K562 (cell line): ENCODE results near the gene CHST15. TPM values are rescaled to one million over a fixed set of nuclear protein-coding genes. Genes with fewer than 3 reads are reported as not detected.

Experiments used
- ATAC-seq: fragments of 200-7000 bp; cut with Tn5 transposase; 3 replicates; pipeline ENCODE4 v1.9.1; 2020; ENCODE audit warnings: moderate library complexity
- BruUV-seq: library from RNA; stranded (reverse); fragments of 400-500 nt; replicated peaks from 2 replicates; lab custom pipeline; 2021; lab: Mats Ljungman, UMichigan
- CTCF ChIA-PET: fragments of 300-600 bp; formaldehyde crosslinking; extraction: SDS; loops from one replicate; lab custom pipeline; 2021; ENCODE audit warnings: low intra/inter-chr PET ratio; lab: Yijun Ruan, JAX
- POLR2A ChIA-PET: fragments of 300-600, 350-650 bp; sonication (Branson Sonifier 250); formaldehyde crosslinking; extraction: SDS; loops from one replicate; lab custom pipeline; 2021; ENCODE audit warnings: antibody characterized with exemption, inconsistent platforms; lab: Yijun Ruan, JAX
- DNase-seq, 4 experiments: peaks; one replicate each; pipeline versions ENCODE4 v3.0.0 to v3.0.0-alpha.2; 2011 to 2018; ENCODE audit warnings: low spot score in 3 of 4, mixed read lengths in 3 of 4; ENCODE audit errors: extremely low read depth in 1 of 4
- FAIRE-seq: peaks from 2 replicates; lab custom pipeline; 2011; peaks lifted over from hg19 to GRCh38; lab: Jason Lieb, UNC
- H2AFZ ChIP-seq: 2 replicates; pipeline ENCODE4 v1.6.0; 2011; ENCODE audit warnings: low read depth, low read length, control low read depth, inconsistent platforms
- H3K27ac ChIP-seq: fragments of 200-600 bp; 3 replicates; pipeline ENCODE4 v1.8.0; 2011; ENCODE audit warnings: low read depth, mild to moderate bottlenecking, control low read depth, inconsistent platforms, low read length, moderate library complexity, mixed read lengths; ENCODE audit errors: extremely low read depth
- H3K27me3 ChIP-seq, 2 experiments: fragments of 300-600 bp in 1 of 2; 2 replicates in 1 of 2; 3 replicates in 1 of 2; pipeline versions ENCODE4 v1.6.0 to v1.8.0; 2011; ENCODE audit warnings: inconsistent platforms in 2 of 2, low read length in 2 of 2, mild to moderate bottlenecking in 1 of 2, mixed read lengths in 1 of 2, moderate library complexity in 1 of 2; ENCODE audit not compliant: control insufficient read depth in 2 of 2, insufficient read depth in 2 of 2
- H3K36me3 ChIP-seq: fragments of 300-600 bp; 3 replicates; pipeline ENCODE4 v1.8.0; 2011; ENCODE audit warnings: mild to moderate bottlenecking, low read length, inconsistent platforms; ENCODE audit not compliant: control insufficient read depth, insufficient read depth
- H3K4me1 ChIP-seq, 2 experiments: fragments of 200-600 bp in 1 of 2; replicated peaks in 1 of 2; 2 replicates in 1 of 2; 3 replicates in 1 of 2; pipeline versions ENCODE4 v1.5.1 to v1.8.0; 2011; ENCODE audit warnings: inconsistent platforms in 2 of 2, low read length in 2 of 2, mild to moderate bottlenecking in 1 of 2, mixed read lengths in 1 of 2, moderate library complexity in 1 of 2; ENCODE audit not compliant: control insufficient read depth in 2 of 2, insufficient read depth in 2 of 2
- H3K4me2 ChIP-seq: 2 replicates; pipeline ENCODE4 v1.6.1; 2011; ENCODE audit warnings: low read length, control low read depth, inconsistent platforms, mixed read lengths; ENCODE audit not compliant: insufficient read depth
- H3K4me3 ChIP-seq: fragments of 200-600 bp; sonication (generic), shearing (Covaris generic); 2 replicates; pipeline ENCODE4 v1.5.1; 2016; ENCODE audit warnings: control low read depth, inconsistent platforms
- H3K79me2 ChIP-seq: fragments of 200-600 bp; 3 replicates; pipeline ENCODE4 v1.8.0; 2011; ENCODE audit warnings: low read length, inconsistent platforms; ENCODE audit not compliant: control insufficient read depth, insufficient read depth
- H3K9ac ChIP-seq, 2 experiments: 2 replicates each; pipeline versions ENCODE4 v1.6.0 to v1.6.1; 2011; ENCODE audit warnings: low read depth in 2 of 2, low read length in 2 of 2, control low read depth in 1 of 2, inconsistent platforms in 1 of 2, mild to moderate bottlenecking in 1 of 2, mixed read lengths in 1 of 2; ENCODE audit not compliant: insufficient read depth in 1 of 2
- H3K9me1 ChIP-seq: one replicate; pipeline ENCODE4 v1.6.0; 2011; ENCODE audit warnings: inconsistent platforms, mild to moderate bottlenecking, low read length, moderate library complexity; ENCODE audit not compliant: control insufficient read depth, insufficient read depth
- H3K9me3 ChIP-seq: replicated peaks from 2 replicates; pipeline ENCODE4 v1.5.1; 2011; ENCODE audit warnings: low read depth, low read length, inconsistent platforms; ENCODE audit not compliant: control insufficient read depth, insufficient read depth
- H4K20me1 ChIP-seq: replicated peaks from 2 replicates; pipeline ENCODE4 v1.6.1; 2011; ENCODE audit warnings: low read length, inconsistent platforms, mixed read lengths; ENCODE audit not compliant: control insufficient read depth, insufficient read depth
- BRCA1 ChIP-seq, 2 experiments: fragments of 450-650 bp in 1 of 2; sonication (generic) in 1 of 2; formaldehyde crosslinking in 1 of 2; IDR thresholded peaks; 2 replicates each; pipeline versions ENCODE4 v1.5.0 to v1.6.1; 2017 to 2020; ENCODE audit warnings: mild to moderate bottlenecking in 1 of 2, missing genetic modification reagents in 1 of 2
- CBX1 ChIP-seq: sonication (generic); IDR thresholded peaks from 2 replicates; pipeline ENCODE4 v1.6.1; 2016; ENCODE audit warnings: antibody characterized with exemption, low read depth, mild to moderate bottlenecking
- HDAC3 ChIP-seq: fragments of 450-650 bp; IDR thresholded peaks from 2 replicates; pipeline ENCODE4 v1.6.1; 2018; ENCODE audit warnings: borderline replicate concordance, mild to moderate bottlenecking, moderate library complexity; ENCODE audit not compliant: partially characterized antibody
- HOXB6 ChIP-seq: fragments of 250-450 bp; sonication (Bioruptor Pico); IDR thresholded peaks from 2 replicates; pipeline ENCODE4 v1.5.1; 2022; ENCODE audit warnings: mild to moderate bottlenecking, borderline replicate concordance
- POLR2B ChIP-seq: fragments of 450-650 bp; IDR thresholded peaks from 2 replicates; pipeline ENCODE4 v1.6.1; 2018; ENCODE audit warnings: low read depth; ENCODE audit not compliant: partially characterized antibody
- SNIP1 ChIP-seq: fragments of 450-650 bp; IDR thresholded peaks from 2 replicates; pipeline ENCODE4 v1.7.1; 2017; ENCODE audit warnings: low read depth, mild to moderate bottlenecking
- ZNF184 ChIP-seq: sonication (generic); formaldehyde crosslinking; IDR thresholded peaks from 2 replicates; pipeline ENCODE4 v1.5.0; 2020; ENCODE audit warnings: missing genetic modification reagents
- ZNF280B ChIP-seq: fragments of 250-450 bp; sonication (Bioruptor Pico); IDR thresholded peaks from 2 replicates; pipeline ENCODE4 v1.5.1; 2021; ENCODE audit warnings: mild to moderate bottlenecking
- WGBS: fragments of 100-300 bp; shearing (Covaris generic); methylation state at CpG from one replicate; pipeline ENCODE4 v1.1.6; 2016; ENCODE audit warnings: low coverage, mixed read lengths; ENCODE audit not compliant: insufficient coverage; ENCODE audit errors: missing lambda C conversion rate; 5-methylcytosine and 5-hydroxymethylcytosine counted together
- in situ Hi-C: fragments of 300-500 bp; cut with MboI; formaldehyde crosslinking; loops from 4 replicates; pipeline ENCODE4 v1.15.0; 2018; ENCODE audit warnings: inconsistent platforms, mixed read lengths
- intact Hi-C: fragments of 100-400 bp; cut with micrococcal nuclease; formaldehyde crosslinking; loops from 2 replicates; pipeline ENCODE4 v1.14.2; 2022
- polyA plus RNA-seq, 8 experiments: library from polyadenylated mRNA; depleted of rRNA in 4 of 8; stranded (reverse) in 5 of 8; unstranded in 3 of 8; fragments of >200 nt; fragmentation: Nextera tagmentation in 2 of 8; fragmentation: Illumina TruSeq in 1 of 8; extraction: Ambion mirVana in 2 of 8; extraction: Trizol in 1 of 8; gene quantifications; 2 replicates each; pipeline versions ENCODE4 v1.2.1 to v1.2.3, GENCODE V29; 2011 to 2014; ENCODE audit warnings: inconsistent platforms in 1 of 8, missing spikeins in 1 of 8
- total RNA-seq, 7 experiments: library from RNA; depleted of rRNA in 6 of 7; stranded (reverse); fragments of >200 nt in 6 of 7; fragmentation: Illumina TruSeq in 2 of 7; extraction: Trizol in 2 of 7; gene quantifications; 2 replicates each; pipeline versions ENCODE4 v1.2.1 to v1.2.3, GENCODE V29; 2011 to 2021; ENCODE audit warnings: low replicate concordance in 1 of 7
- TF ChIP-seq, protein P1 (sequence below): sonication (generic); formaldehyde crosslinking; IDR thresholded peaks from 2 replicates; pipeline ENCODE4 v1.8.0; 2022; ENCODE audit warnings: mild to moderate bottlenecking, missing genetic modification reagents
- TF ChIP-seq, protein P2 (sequence below): fragments of 200-800 bp; sonication (Bioruptor generic); IDR thresholded peaks from 2 replicates; pipeline ENCODE4 v1.6.1; 2016; ENCODE audit warnings: missing genetic modification characterization, missing compliant biosample characterization
- TF ChIP-seq, protein P3 (sequence below): sonication (generic); formaldehyde crosslinking; IDR thresholded peaks from 2 replicates; pipeline ENCODE4 v1.4.0; 2020; ENCODE audit warnings: mild to moderate bottlenecking, missing genetic modification reagents

Gene CHST15
- total and polyA plus RNA-seq, 9 of the 15 experiments (the other 6 are each of a cell fraction or from before 2014, with no cell fraction given): 0.04 to 0.16 (median 0.08) TPM

GRCh38 chr10:124127965-124128810 is 34.8 kb upstream of the CHST15 start:
- ATAC-seq (no peak), DNase-seq (no peak), FAIRE-seq (no peak)
- Histone ChIP-seq H3K9ac (no peak overlapping the region), H3K9me3 (no peaks in the 10 kb centered on the region), H4K20me1 (no peaks in the 10 kb centered on the region), H3K4me1 (no peaks in the 10 kb centered on the region), H2AFZ (no peak overlapping the region), H3K9me1 (no peaks in the 10 kb centered on the region), H3K79me2 (no peaks in the 10 kb centered on the region), H3K4me2 (no peak overlapping the region), H3K27me3 (peaks cover 2 to 42% of the 10 kb centered on the region in 2 experiments; a peak in 3 of 5 replicates), H3K4me3 (no peak overlapping the region), H3K27ac (no peak overlapping the region), H3K36me3 (no peaks in the 10 kb centered on the region)
- WGBS: 0% methylated on average over 5 of the region's 14 CpGs
- BruUV-seq: no TSS peak
- intact Hi-C loops (no loop called here), in situ Hi-C loops (no loop called here)
- ChIA-PET CTCF (no interaction called here), POLR2A (no interaction called here)
- TF ChIP-seq, protein P1, sequence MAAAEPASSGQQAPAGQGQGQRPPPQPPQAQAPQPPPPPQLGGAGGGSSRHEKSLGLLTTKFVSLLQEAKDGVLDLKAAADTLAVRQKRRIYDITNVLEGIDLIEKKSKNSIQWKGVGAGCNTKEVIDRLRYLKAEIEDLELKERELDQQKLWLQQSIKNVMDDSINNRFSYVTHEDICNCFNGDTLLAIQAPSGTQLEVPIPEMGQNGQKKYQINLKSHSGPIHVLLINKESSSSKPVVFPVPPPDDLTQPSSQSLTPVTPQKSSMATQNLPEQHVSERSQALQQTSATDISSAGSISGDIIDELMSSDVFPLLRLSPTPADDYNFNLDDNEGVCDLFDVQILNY: no peak
- TF ChIP-seq BRCA1 (IDR thresholded peaks at IDR 0.05): no peak
- TF ChIP-seq BRCA1 (CRISPR knock-in tag; IDR thresholded peaks at IDR 0.05): no peak
- TF ChIP-seq SNIP1: no peak
- no peak for TF ChIP-seq HDAC3
- no peak for TF ChIP-seq ZNF184
- TF ChIP-seq POLR2B: no peak
- TF ChIP-seq, protein P2, sequence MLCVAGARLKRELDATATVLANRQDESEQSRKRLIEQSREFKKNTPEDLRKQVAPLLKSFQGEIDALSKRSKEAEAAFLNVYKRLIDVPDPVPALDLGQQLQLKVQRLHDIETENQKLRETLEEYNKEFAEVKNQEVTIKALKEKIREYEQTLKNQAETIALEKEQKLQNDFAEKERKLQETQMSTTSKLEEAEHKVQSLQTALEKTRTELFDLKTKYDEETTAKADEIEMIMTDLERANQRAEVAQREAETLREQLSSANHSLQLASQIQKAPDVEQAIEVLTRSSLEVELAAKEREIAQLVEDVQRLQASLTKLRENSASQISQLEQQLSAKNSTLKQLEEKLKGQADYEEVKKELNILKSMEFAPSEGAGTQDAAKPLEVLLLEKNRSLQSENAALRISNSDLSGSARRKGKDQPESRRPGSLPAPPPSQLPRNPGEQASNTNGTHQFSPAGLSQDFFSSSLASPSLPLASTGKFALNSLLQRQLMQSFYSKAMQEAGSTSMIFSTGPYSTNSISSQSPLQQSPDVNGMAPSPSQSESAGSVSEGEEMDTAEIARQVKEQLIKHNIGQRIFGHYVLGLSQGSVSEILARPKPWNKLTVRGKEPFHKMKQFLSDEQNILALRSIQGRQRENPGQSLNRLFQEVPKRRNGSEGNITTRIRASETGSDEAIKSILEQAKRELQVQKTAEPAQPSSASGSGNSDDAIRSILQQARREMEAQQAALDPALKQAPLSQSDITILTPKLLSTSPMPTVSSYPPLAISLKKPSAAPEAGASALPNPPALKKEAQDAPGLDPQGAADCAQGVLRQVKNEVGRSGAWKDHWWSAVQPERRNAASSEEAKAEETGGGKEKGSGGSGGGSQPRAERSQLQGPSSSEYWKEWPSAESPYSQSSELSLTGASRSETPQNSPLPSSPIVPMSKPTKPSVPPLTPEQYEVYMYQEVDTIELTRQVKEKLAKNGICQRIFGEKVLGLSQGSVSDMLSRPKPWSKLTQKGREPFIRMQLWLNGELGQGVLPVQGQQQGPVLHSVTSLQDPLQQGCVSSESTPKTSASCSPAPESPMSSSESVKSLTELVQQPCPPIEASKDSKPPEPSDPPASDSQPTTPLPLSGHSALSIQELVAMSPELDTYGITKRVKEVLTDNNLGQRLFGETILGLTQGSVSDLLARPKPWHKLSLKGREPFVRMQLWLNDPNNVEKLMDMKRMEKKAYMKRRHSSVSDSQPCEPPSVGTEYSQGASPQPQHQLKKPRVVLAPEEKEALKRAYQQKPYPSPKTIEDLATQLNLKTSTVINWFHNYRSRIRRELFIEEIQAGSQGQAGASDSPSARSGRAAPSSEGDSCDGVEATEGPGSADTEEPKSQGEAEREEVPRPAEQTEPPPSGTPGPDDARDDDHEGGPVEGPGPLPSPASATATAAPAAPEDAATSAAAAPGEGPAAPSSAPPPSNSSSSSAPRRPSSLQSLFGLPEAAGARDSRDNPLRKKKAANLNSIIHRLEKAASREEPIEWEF (CRISPR knock-in tag): no peak
- TF ChIP-seq, protein P3, sequence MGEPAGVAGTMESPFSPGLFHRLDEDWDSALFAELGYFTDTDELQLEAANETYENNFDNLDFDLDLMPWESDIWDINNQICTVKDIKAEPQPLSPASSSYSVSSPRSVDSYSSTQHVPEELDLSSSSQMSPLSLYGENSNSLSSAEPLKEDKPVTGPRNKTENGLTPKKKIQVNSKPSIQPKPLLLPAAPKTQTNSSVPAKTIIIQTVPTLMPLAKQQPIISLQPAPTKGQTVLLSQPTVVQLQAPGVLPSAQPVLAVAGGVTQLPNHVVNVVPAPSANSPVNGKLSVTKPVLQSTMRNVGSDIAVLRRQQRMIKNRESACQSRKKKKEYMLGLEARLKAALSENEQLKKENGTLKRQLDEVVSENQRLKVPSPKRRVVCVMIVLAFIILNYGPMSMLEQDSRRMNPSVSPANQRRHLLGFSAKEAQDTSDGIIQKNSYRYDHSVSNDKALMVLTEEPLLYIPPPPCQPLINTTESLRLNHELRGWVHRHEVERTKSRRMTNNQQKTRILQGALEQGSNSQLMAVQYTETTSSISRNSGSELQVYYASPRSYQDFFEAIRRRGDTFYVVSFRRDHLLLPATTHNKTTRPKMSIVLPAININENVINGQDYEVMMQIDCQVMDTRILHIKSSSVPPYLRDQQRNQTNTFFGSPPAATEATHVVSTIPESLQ: no peak
- TF ChIP-seq HOXB6 (CRISPR knock-in tag): no peak
- TF ChIP-seq ZNF280B: no peak
- no peak for TF ChIP-seq CBX1
